Fibroblast of mammary gland (primary cell): ENCODE measurements around the gene FIBCD1.

Experiments used
- DNase-seq: peaks from one replicate; pipeline ENCODE4 v3.0.0-alpha.2; 2010; ENCODE audit warnings: low read depth
- H3K4me3 ChIP-seq: 2 replicates; pipeline ENCODE4 v1.5.1; 2011; ENCODE audit warnings: low read depth, mild to moderate bottlenecking, low read length, moderate library complexity; ENCODE audit not compliant: control insufficient read depth
- CTCF ChIP-seq: conservative IDR thresholded peaks from 2 replicates; pipeline ENCODE4 v1.5.1; 2011; ENCODE audit warnings: low read depth, low read length, inconsistent platforms; ENCODE audit not compliant: control insufficient read depth, insufficient read depth

Gene FIBCD1

DNA sequence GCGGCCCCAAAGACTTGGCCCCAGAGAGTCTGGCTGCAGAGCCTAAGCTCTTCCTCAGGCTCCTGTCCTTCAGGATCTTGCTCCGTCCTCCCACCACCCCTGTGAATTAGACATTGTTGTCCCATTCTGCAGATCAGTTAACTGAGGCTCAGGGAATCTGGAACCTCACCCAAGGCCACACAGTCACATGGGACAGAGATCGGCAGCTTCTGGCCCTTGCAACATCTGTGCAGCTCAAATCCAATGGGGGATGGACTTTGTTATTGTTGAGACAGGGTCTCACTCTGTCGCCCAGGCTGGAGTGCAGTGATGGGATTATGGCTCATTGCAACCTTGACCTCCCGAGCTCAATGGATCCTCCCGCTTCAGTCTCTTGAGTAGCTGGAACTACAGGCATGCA lies 46.0 kb upstream of the FIBCD1 start:
- H3K4me3 ChIP-seq, result no peak overlapping the region
- no peak for TF ChIP-seq CTCF
- DNase-seq, result no peak

DNA sequence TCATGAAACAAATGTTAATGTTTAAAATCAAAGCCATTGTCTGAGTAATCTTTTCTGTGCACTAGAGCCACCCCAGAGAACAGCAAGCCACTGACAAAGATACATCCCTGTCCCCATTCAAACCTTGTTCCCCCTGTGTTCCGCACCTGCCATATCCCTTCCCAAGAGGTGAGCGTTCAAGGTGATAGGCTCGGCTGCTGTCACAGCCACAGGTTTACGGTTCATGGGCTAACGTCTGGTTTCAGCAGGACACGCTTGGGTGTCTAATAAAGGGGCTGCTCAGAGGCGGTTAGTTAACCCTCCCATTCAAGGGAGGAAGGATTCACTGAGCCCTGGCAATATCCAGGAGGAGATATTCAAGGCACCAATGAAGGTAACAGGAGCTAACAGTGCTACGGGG lies 45.5 kb upstream of the FIBCD1 start:
- no peak overlapping the region for H3K4me3 ChIP-seq
- DNase-seq, result no peak
- TF ChIP-seq CTCF, result no peak

- no peak for DNase-seq
- TF ChIP-seq CTCF, result no peak
- no peak overlapping the region for H3K4me3 ChIP-seq
Observed at GRCh38 chr9:130983970-130984369, 44.9 kb upstream of the FIBCD1 start.

GRCh38 chr9:130983359-130983670 lies 44.3 kb upstream of the FIBCD1 start:
- TF ChIP-seq CTCF, result no peak
- DNase-seq, result no peak
- H3K4me3 ChIP-seq, result no peak overlapping the region

DNA sequence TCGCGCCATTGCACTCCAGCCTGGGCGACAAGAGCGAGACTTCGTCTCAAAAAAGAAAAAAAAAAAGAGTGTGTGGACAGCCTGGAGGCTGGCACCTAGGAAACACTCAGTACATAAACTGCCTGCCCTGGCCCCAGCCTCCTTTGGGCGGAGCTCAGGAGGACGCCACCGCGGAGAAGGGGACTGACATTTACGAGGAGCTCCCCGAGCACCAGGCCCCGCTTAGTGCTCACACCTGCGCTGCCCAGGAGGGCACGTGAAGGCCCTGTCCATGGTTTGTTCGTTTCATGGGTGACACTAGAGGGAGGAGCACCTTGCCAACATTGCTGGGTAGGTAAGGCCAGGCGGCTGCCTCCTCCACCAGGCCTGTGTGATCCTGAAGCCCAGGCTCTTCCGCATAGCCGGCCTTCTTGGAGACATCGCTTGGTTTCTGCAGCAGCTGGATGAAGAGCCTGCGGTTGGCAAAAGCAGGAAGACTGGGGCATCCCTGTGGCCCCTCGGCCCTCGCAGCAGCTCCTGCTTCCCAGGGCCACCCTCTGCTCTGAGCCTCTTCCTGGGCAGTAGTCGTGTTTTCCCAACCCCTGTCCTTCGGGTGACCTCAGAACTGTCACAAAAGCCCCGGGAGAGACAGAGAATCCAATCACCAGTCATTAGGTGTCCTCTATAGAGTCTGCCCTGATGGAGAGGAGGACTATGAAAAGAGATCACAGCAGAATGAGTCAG lies 43.8 kb upstream of the FIBCD1 start:
- DNase-seq, result no peak
- no peak overlapping the region for H3K4me3 ChIP-seq
- TF ChIP-seq CTCF, result no peak

GRCh38 chr9:130981756-130982137 lies 42.7 kb upstream of the FIBCD1 start:
- no peak overlapping the region for H3K4me3 ChIP-seq
- no peak for DNase-seq
- no peak for TF ChIP-seq CTCF
